ENCODE results near the gene DAP. TPM values are rescaled to one million over a fixed set of nuclear protein-coding genes. Genes with fewer than 3 reads are reported as not detected.

The DAP gene
- total and polyA plus RNA-seq, 2 of the 13 experiments (the other 11 are each of a cell fraction or from before 2014, with no cell fraction given): 22.0 to 57.5 TPM

DNA sequence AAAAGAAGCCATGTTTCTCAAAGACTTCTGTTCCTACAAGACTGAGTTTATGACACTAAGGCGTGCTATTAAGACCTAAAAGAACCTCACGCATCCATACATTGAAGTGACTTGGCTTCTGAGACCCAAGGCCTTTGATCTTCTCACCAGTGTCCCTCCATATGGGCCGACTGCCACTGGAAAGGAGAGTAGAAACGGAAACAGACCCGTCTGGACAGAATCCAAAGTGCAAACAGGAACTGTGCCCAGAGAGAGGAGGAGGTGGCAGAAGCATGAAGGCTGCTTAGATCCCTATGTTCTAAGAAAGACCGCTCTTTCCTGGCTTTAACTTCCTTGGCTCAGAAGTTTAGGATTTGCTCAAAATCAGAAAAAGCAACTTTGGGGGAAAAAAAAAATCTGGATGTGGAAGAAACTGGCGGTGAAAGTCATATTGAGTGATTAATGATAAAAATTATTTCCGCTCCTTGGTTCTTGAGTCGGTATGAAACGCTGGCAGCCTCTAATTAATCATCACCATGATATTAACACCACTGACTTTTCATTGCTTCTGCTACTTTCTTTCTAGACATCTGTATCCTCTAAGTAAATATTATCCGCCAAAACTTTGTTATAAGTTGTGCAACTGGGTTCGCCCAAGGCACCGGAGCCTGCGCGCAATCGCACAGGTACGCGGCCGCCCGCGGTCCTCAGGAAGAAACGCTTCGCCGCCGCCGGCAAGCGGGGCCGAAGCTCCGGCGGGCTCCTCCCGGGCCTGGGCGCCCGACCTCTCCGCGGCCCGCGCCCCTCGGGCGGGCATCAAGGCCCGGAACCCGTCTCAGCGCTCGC, 726 bp downstream of the DAP start:
- BruUV-seq (replicated peaks): TSS peak; percentile 75
- no peaks in the 10 kb centered on the region for H3K9me3 ChIP-seq (ENCODE audit: low read length)
- H3K27ac ChIP-seq (ENCODE audit: extremely low read length, insufficient read depth, low read length): peak overlapping the region; percentile 85
- intact Hi-C loops (cut with micrococcal nuclease; ENCODE audit: unreplicated experiment) (no loop called here), in situ Hi-C loops (cut with HindIII; ENCODE audit: extremely low pct_ligation_motif_present, low pct_unique_long_range_greater_than_20kb) (no loop called here)
- peak; percentile 85 for FAIRE-seq
- no peak overlapping the region for H2AFZ ChIP-seq (ENCODE audit: low read length)
- peaks cover 0 to 3% of the 10 kb centered on the region in 2 experiments; a peak in 1 of 5 replicates for H3K27me3 ChIP-seq (ENCODE audit: control insufficient read depth in 1 of 2, insufficient read depth in 2 of 2, low read length in 2 of 2)
- under 1% methylated on average over 26 of the region's 43 CpGs for WGBS (ENCODE audit: low lambda C conversion rate)
- H3K36me3 ChIP-seq (replicated peaks in 1 of 2; ENCODE audit: control insufficient read depth in 1 of 2, insufficient read depth in 2 of 2, low read length in 2 of 2): peaks cover 3 to 34% of the 10 kb centered on the region in 2 experiments; a peak in 4 of 5 replicates
- peak overlapping the region; percentile 75 for H3K4me2 ChIP-seq (ENCODE audit: low read depth, low read length)
- H4K20me1 ChIP-seq (ENCODE audit: insufficient read depth, low read length): peaks cover 9% of the 10 kb centered on the region; the same call in 1 of the 2 replicates
- peaks cover 52% of the 10 kb centered on the region for H3K79me2 ChIP-seq (ENCODE audit: insufficient read depth, low read length)
- DNase-seq (ENCODE audit: low spot score): peak; percentile 78
- ChIA-PET CTCF (ENCODE audit: low intra/inter-chr PET ratio, low total read pairs) (no interaction called here), POLR2A (no interaction called here)
- peak overlapping the region; percentile 78 to 98 (median 78) for H3K4me3 ChIP-seq (replicated peaks in 1 of 3; ENCODE audit: insufficient read depth in 1 of 3, low read depth in 2 of 3, low read length in 3 of 3)
- peak overlapping the region; percentile 92 for H3K9ac ChIP-seq (ENCODE audit: insufficient read depth, low read depth, low read length)
- ATAC-seq: peak; percentile 68
- peaks cover 78% of the 10 kb centered on the region for H3K4me1 ChIP-seq (ENCODE audit: insufficient read depth, low read length)
- TF ChIP-seq CBX5 (CRISPR knock-in tag; IDR thresholded peaks at IDR 0.05; ENCODE audit: borderline replicate concordance) (no peak), MTA3 (CRISPR knock-in tag; IDR thresholded peaks at IDR 0.05) (no peak), EZH2 (conservative IDR thresholded peaks at IDR 0.05; ENCODE audit: low read depth, low read length) (no peak), KAT7 (CRISPR knock-in tag; IDR thresholded peaks at IDR 0.05; ENCODE audit: borderline replicate concordance) (no peak), MAZ (IDR thresholded peaks at IDR 0.05; ENCODE audit: borderline replicate concordance, low read depth, low read length) (no peak), MAZ (CRISPR knock-in tag; IDR thresholded peaks at IDR 0.05; ENCODE audit: low read depth) (peak; percentile 58; the same call in 1 of the 2 replicates), JUND (CRISPR knock-in tag; IDR thresholded peaks at IDR 0.05) (no peak), ZNF780A (CRISPR knock-in tag; IDR thresholded peaks at IDR 0.05) (no peak), ZNF326 (CRISPR knock-in tag; IDR thresholded peaks at IDR 0.05; ENCODE audit: borderline replicate concordance) (no peak), NFIC (IDR thresholded peaks at IDR 0.05; ENCODE audit: low read length) (0 out of 2 replicates have a peak, but pooled peaks have one; percentile 47)
- TF ChIP-seq, protein P1, sequence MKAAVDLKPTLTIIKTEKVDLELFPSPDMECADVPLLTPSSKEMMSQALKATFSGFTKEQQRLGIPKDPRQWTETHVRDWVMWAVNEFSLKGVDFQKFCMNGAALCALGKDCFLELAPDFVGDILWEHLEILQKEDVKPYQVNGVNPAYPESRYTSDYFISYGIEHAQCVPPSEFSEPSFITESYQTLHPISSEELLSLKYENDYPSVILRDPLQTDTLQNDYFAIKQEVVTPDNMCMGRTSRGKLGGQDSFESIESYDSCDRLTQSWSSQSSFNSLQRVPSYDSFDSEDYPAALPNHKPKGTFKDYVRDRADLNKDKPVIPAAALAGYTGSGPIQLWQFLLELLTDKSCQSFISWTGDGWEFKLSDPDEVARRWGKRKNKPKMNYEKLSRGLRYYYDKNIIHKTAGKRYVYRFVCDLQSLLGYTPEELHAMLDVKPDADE (CRISPR knock-in tag; IDR thresholded peaks at IDR 0.05): no peak
- TF ChIP-seq, protein P2, sequence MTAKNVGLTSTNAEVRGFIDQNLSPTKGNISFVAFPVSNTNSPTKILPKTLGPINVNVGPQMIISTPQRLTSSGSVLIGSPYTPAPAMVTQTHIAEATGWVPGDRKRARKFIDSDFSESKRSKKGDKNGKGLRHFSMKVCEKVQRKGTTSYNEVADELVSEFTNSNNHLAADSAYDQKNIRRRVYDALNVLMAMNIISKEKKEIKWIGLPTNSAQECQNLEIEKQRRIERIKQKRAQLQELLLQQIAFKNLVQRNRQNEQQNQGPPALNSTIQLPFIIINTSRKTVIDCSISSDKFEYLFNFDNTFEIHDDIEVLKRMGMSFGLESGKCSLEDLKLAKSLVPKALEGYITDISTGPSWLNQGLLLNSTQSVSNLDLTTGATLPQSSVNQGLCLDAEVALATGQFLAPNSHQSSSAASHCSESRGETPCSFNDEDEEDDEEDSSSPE (CRISPR knock-in tag; IDR thresholded peaks at IDR 0.05): 0 out of 2 replicates have a peak, but pooled peaks have one; percentile 24
- TF ChIP-seq, protein P3, sequence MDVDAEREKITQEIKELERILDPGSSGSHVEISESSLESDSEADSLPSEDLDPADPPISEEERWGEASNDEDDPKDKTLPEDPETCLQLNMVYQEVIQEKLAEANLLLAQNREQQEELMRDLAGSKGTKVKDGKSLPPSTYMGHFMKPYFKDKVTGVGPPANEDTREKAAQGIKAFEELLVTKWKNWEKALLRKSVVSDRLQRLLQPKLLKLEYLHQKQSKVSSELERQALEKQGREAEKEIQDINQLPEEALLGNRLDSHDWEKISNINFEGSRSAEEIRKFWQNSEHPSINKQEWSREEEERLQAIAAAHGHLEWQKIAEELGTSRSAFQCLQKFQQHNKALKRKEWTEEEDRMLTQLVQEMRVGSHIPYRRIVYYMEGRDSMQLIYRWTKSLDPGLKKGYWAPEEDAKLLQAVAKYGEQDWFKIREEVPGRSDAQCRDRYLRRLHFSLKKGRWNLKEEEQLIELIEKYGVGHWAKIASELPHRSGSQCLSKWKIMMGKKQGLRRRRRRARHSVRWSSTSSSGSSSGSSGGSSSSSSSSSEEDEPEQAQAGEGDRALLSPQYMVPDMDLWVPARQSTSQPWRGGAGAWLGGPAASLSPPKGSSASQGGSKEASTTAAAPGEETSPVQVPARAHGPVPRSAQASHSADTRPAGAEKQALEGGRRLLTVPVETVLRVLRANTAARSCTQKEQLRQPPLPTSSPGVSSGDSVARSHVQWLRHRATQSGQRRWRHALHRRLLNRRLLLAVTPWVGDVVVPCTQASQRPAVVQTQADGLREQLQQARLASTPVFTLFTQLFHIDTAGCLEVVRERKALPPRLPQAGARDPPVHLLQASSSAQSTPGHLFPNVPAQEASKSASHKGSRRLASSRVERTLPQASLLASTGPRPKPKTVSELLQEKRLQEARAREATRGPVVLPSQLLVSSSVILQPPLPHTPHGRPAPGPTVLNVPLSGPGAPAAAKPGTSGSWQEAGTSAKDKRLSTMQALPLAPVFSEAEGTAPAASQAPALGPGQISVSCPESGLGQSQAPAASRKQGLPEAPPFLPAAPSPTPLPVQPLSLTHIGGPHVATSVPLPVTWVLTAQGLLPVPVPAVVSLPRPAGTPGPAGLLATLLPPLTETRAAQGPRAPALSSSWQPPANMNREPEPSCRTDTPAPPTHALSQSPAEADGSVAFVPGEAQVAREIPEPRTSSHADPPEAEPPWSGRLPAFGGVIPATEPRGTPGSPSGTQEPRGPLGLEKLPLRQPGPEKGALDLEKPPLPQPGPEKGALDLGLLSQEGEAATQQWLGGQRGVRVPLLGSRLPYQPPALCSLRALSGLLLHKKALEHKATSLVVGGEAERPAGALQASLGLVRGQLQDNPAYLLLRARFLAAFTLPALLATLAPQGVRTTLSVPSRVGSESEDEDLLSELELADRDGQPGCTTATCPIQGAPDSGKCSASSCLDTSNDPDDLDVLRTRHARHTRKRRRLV (CRISPR knock-in tag; IDR thresholded peaks at IDR 0.05): no peak
- TF ChIP-seq, protein P4, sequence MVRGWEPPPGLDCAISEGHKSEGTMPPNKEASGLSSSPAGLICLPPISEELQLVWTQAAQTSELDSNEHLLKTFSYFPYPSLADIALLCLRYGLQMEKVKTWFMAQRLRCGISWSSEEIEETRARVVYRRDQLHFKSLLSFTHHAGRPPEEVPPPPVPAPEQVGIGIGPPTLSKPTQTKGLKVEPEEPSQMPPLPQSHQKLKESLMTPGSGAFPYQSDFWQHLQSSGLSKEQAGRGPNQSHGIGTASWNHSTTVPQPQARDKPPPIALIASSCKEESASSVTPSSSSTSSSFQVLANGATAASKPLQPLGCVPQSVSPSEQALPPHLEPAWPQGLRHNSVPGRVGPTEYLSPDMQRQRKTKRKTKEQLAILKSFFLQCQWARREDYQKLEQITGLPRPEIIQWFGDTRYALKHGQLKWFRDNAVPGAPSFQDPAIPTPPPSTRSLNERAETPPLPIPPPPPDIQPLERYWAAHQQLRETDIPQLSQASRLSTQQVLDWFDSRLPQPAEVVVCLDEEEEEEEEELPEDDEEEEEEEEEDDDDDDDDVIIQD (CRISPR knock-in tag; IDR thresholded peaks at IDR 0.05; ENCODE audit: low read depth): no peak

Measured in HepG2 (cell line).